Fibroblast of lung (primary cell): Measurements from ENCODE around the gene LKAAEAR1.

Source experiments
- CTCF ChIP-seq, 2 donors: IDR thresholded peaks in 1 of 2; conservative IDR thresholded peaks in 1 of 2; 1 replicate in 1 of 2; 2 replicates in 1 of 2; pipeline ENCODE4 v1.5.1; 2011 to 2012; ENCODE audit warnings: low read length in 2 of 2, control low read depth in 1 of 2, inconsistent platforms in 1 of 2, low read depth in 1 of 2, mild to moderate bottlenecking in 1 of 2
- EZH2 ChIP-seq: IDR thresholded peaks from 2 replicates; pipeline ENCODE4 v1.5.1; 2012; ENCODE audit warnings: low read length, control low read depth, mild to moderate bottlenecking; ENCODE audit errors: missing control alignments

GRCh38 chr20:64038565-64039292 is 45.5 kb downstream of the LKAAEAR1 start:
- TF ChIP-seq CTCF (conservative IDR thresholded peaks at IDR 0.05 in 1 of 2, IDR thresholded peaks at IDR 0.05 in 1 of 2; ENCODE audit: low read depth in 1 of 2, low read length in 2 of 2) = peak; percentile 50 to 53
- TF ChIP-seq EZH2 = no peak
